ENCODE measurements around the gene RFX4. TPM values are rescaled to one million over a fixed set of nuclear protein-coding genes. Genes with fewer than 3 reads are reported as not detected.
A peak's percentile ranks its signal among the peaks of the same experiment; 100 is the strongest.

Gene RFX4
- not detected for polyA plus RNA-seq

- no peak within 1 kb of the TSS for H3K27ac ChIP-seq (ENCODE audit: low read depth in 2 of 2, low read length in 1 of 2)
- peaks cover 17 to 52% of the 10 kb centered on the region in 2 donors for H3K27me3 ChIP-seq (ENCODE audit: control insufficient read depth in 1 of 2, insufficient read depth in 2 of 2, low read length in 2 of 2)
- H3K9me3 ChIP-seq (ENCODE audit: control insufficient read depth in 2 of 2, insufficient read depth in 1 of 2, low read depth in 1 of 2, low read length in 1 of 2), result peaks cover 0 to 3% of the 10 kb centered on the region in 2 donors
- H3K4me3 ChIP-seq (ENCODE audit: low read depth in 1 of 2, low read length in 2 of 2), result peak within 1 kb of the TSS; percentile 20 to 43
- 3% methylated on average over 28 to 29 of the region's 29 CpGs for WGBS, 2 donors
- H3K4me1 ChIP-seq (ENCODE audit: control insufficient read depth in 2 of 2, insufficient read depth in 2 of 2, low read length in 1 of 2), result peaks cover 6 to 9% of the 10 kb centered on the region in 2 donors
- no peaks in the 10 kb centered on the region for H3K36me3 ChIP-seq (ENCODE audit: control insufficient read depth in 2 of 2, insufficient read depth in 2 of 2, low read length in 1 of 2)
Observed at GRCh38 chr12:106582641-106583230, at the start of gene RFX4. Gene RFX4 (plus strand): TSS chr12:106583004. CDS start chr12:106583321, 317 bp downstream.

- Histone ChIP-seq H3K36me3 (ENCODE audit: control insufficient read depth in 2 of 2, insufficient read depth in 2 of 2, low read length in 1 of 2) (no peaks in the 10 kb centered on the region), H3K27ac (ENCODE audit: low read depth in 2 of 2, low read length in 1 of 2) (no peak overlapping the region), H3K9me3 (ENCODE audit: control insufficient read depth in 2 of 2, insufficient read depth in 1 of 2, low read depth in 1 of 2, low read length in 1 of 2) (peaks cover 3 to 7% of the 10 kb centered on the region in 2 donors), H3K27me3 (ENCODE audit: control insufficient read depth in 1 of 2, insufficient read depth in 2 of 2, low read length in 2 of 2) (no peaks in the 10 kb centered on the region), H3K4me1 (ENCODE audit: control insufficient read depth in 2 of 2, insufficient read depth in 2 of 2, low read length in 1 of 2) (no peaks in the 10 kb centered on the region), H3K4me3 (ENCODE audit: low read depth in 1 of 2, low read length in 2 of 2) (no peak overlapping the region)
Observed at GRCh38 chr12:106541201-106541600, 41.6 kb upstream of the RFX4 start.

- H3K27ac ChIP-seq (ENCODE audit: low read depth in 2 of 2, low read length in 1 of 2), result no peak overlapping the region
- WGBS, 2 donors, result 78 to 81% methylated on average over 9 of the region's 9 CpGs
- H3K4me1 ChIP-seq (ENCODE audit: control insufficient read depth in 2 of 2, insufficient read depth in 2 of 2, low read length in 1 of 2), result no peaks in the 10 kb centered on the region
- H3K36me3 ChIP-seq (ENCODE audit: control insufficient read depth in 2 of 2, insufficient read depth in 2 of 2, low read length in 1 of 2), result no peaks in the 10 kb centered on the region
- H3K9me3 ChIP-seq (ENCODE audit: control insufficient read depth in 2 of 2, insufficient read depth in 1 of 2, low read depth in 1 of 2, low read length in 1 of 2), result peaks cover 3 to 4% of the 10 kb centered on the region in 2 donors
- no peaks in the 10 kb centered on the region for H3K27me3 ChIP-seq (ENCODE audit: control insufficient read depth in 1 of 2, insufficient read depth in 2 of 2, low read length in 2 of 2)
- H3K4me3 ChIP-seq (ENCODE audit: low read depth in 1 of 2, low read length in 2 of 2), result no peak overlapping the region
Observed at GRCh38 chr12:106551410-106551809, 31.4 kb upstream of the RFX4 start.

- H3K27me3 ChIP-seq (ENCODE audit: control insufficient read depth in 1 of 2, insufficient read depth in 2 of 2, low read length in 2 of 2), result no peaks in the 10 kb centered on the region
- WGBS, 2 donors, result 82 to 85% methylated on average over 1 of the region's 1 CpG
- H3K4me1 ChIP-seq (ENCODE audit: control insufficient read depth in 2 of 2, insufficient read depth in 2 of 2, low read length in 1 of 2), result no peaks in the 10 kb centered on the region
- H3K36me3 ChIP-seq (ENCODE audit: control insufficient read depth in 2 of 2, insufficient read depth in 2 of 2, low read length in 1 of 2), result no peaks in the 10 kb centered on the region
- H3K9me3 ChIP-seq (ENCODE audit: control insufficient read depth in 2 of 2, insufficient read depth in 1 of 2, low read depth in 1 of 2, low read length in 1 of 2), result peaks cover 3 to 4% of the 10 kb centered on the region in 2 donors
- H3K27ac ChIP-seq (ENCODE audit: low read depth in 2 of 2, low read length in 1 of 2), result no peak overlapping the region
- H3K4me3 ChIP-seq (ENCODE audit: low read depth in 1 of 2, low read length in 2 of 2), result no peak overlapping the region
Observed at GRCh38 chr12:106552228-106552627, 30.6 kb upstream of the RFX4 start.

- Histone ChIP-seq H3K4me1 (ENCODE audit: control insufficient read depth in 2 of 2, insufficient read depth in 2 of 2, low read length in 1 of 2) (no peaks in the 10 kb centered on the region), H3K4me3 (ENCODE audit: low read depth in 1 of 2, low read length in 2 of 2) (no peak overlapping the region), H3K27ac (ENCODE audit: low read depth in 2 of 2, low read length in 1 of 2) (no peak overlapping the region), H3K9me3 (ENCODE audit: control insufficient read depth in 2 of 2, insufficient read depth in 1 of 2, low read depth in 1 of 2, low read length in 1 of 2) (peaks cover 0 to 11% of the 10 kb centered on the region in 2 donors), H3K36me3 (ENCODE audit: control insufficient read depth in 2 of 2, insufficient read depth in 2 of 2, low read length in 1 of 2) (no peaks in the 10 kb centered on the region), H3K27me3 (ENCODE audit: control insufficient read depth in 1 of 2, insufficient read depth in 2 of 2, low read length in 2 of 2) (no peaks in the 10 kb centered on the region)
- WGBS, 2 donors, result 54 to 59% methylated on average over 9 of the region's 9 CpGs
Observed at GRCh38 chr12:106564678-106565329, 18.0 kb upstream of the RFX4 start.

GRCh38 chr12:106566771-106567170 is 16.0 kb upstream of the RFX4 start:
- no peaks in the 10 kb centered on the region for H3K27me3 ChIP-seq (ENCODE audit: control insufficient read depth in 1 of 2, insufficient read depth in 2 of 2, low read length in 2 of 2)
- H3K9me3 ChIP-seq (ENCODE audit: control insufficient read depth in 2 of 2, insufficient read depth in 1 of 2, low read depth in 1 of 2, low read length in 1 of 2), result peaks cover 0 to 4% of the 10 kb centered on the region in 2 donors
- no peaks in the 10 kb centered on the region for H3K4me1 ChIP-seq (ENCODE audit: control insufficient read depth in 2 of 2, insufficient read depth in 2 of 2, low read length in 1 of 2)
- no peak overlapping the region for H3K4me3 ChIP-seq (ENCODE audit: low read depth in 1 of 2, low read length in 2 of 2)
- H3K36me3 ChIP-seq (ENCODE audit: control insufficient read depth in 2 of 2, insufficient read depth in 2 of 2, low read length in 1 of 2), result no peaks in the 10 kb centered on the region
- no peak overlapping the region for H3K27ac ChIP-seq (ENCODE audit: low read depth in 2 of 2, low read length in 1 of 2)
- WGBS, 2 donors, result 69 to 74% methylated on average over 3 of the region's 3 CpGs

GRCh38 chr12:106573239-106573638 is 9.6 kb upstream of the RFX4 start:
- Histone ChIP-seq H3K36me3 (ENCODE audit: control insufficient read depth in 2 of 2, insufficient read depth in 2 of 2, low read length in 1 of 2) (no peaks in the 10 kb centered on the region), H3K9me3 (ENCODE audit: control insufficient read depth in 2 of 2, insufficient read depth in 1 of 2, low read depth in 1 of 2, low read length in 1 of 2) (peaks cover 0 to 2% of the 10 kb centered on the region in 2 donors), H3K27me3 (ENCODE audit: control insufficient read depth in 1 of 2, insufficient read depth in 2 of 2, low read length in 2 of 2) (peaks cover 0 to 3% of the 10 kb centered on the region in 2 donors), H3K27ac (ENCODE audit: low read depth in 2 of 2, low read length in 1 of 2) (no peak overlapping the region), H3K4me1 (ENCODE audit: control insufficient read depth in 2 of 2, insufficient read depth in 2 of 2, low read length in 1 of 2) (no peaks in the 10 kb centered on the region), H3K4me3 (ENCODE audit: low read depth in 1 of 2, low read length in 2 of 2) (no peak overlapping the region)

- 89% methylated on average over 2 of the region's 2 CpGs for WGBS, 2 donors
Observed at GRCh38 chr12:106576848-106577247, 6.0 kb upstream of the RFX4 start.

GRCh38 chr12:106580671-106581508 is 1.9 kb upstream of the RFX4 start:
- H3K9me3 ChIP-seq (ENCODE audit: control insufficient read depth in 2 of 2, insufficient read depth in 1 of 2, low read depth in 1 of 2, low read length in 1 of 2), result peaks cover 0 to 3% of the 10 kb centered on the region in 2 donors
- H3K4me3 ChIP-seq (ENCODE audit: low read depth in 1 of 2, low read length in 2 of 2), result peak overlapping the region in 1 of 2 donors; percentile 0
- H3K27me3 ChIP-seq (ENCODE audit: control insufficient read depth in 1 of 2, insufficient read depth in 2 of 2, low read length in 2 of 2), result peaks cover 9 to 46% of the 10 kb centered on the region in 2 donors
- peaks cover 6 to 9% of the 10 kb centered on the region in 2 donors for H3K4me1 ChIP-seq (ENCODE audit: control insufficient read depth in 2 of 2, insufficient read depth in 2 of 2, low read length in 1 of 2)
- WGBS, 2 donors, result 8 to 9% methylated on average over 58 of the region's 58 CpGs
- H3K27ac ChIP-seq (ENCODE audit: low read depth in 2 of 2, low read length in 1 of 2), result no peak overlapping the region
- H3K36me3 ChIP-seq (ENCODE audit: control insufficient read depth in 2 of 2, insufficient read depth in 2 of 2, low read length in 1 of 2), result no peaks in the 10 kb centered on the region

More at GRCh38 chr12:106576848-106577247, 6.0 kb upstream of the RFX4 start:
- H3K27me3 ChIP-seq (ENCODE audit: control insufficient read depth in 1 of 2, insufficient read depth in 2 of 2, low read length in 2 of 2), result peaks cover 0 to 21% of the 10 kb centered on the region in 2 donors
- H3K36me3 ChIP-seq (ENCODE audit: control insufficient read depth in 2 of 2, insufficient read depth in 2 of 2, low read length in 1 of 2), result no peaks in the 10 kb centered on the region
- H3K27ac ChIP-seq (ENCODE audit: low read depth in 2 of 2, low read length in 1 of 2), result no peak overlapping the region
- H3K4me3 ChIP-seq (ENCODE audit: low read depth in 1 of 2, low read length in 2 of 2), result no peak overlapping the region
- H3K4me1 ChIP-seq (ENCODE audit: control insufficient read depth in 2 of 2, insufficient read depth in 2 of 2, low read length in 1 of 2), result no peaks in the 10 kb centered on the region
- H3K9me3 ChIP-seq (ENCODE audit: control insufficient read depth in 2 of 2, insufficient read depth in 1 of 2, low read depth in 1 of 2, low read length in 1 of 2), result peaks cover 0 to 3% of the 10 kb centered on the region in 2 donors

Measured in esophagus (tissue), 2 donors.